Keratinocyte (primary cell): ENCODE results near the gene UCMA.

Experiments
- CTCF ChIP-seq, 3 experiments: IDR thresholded peaks in 1 of 3; conservative IDR thresholded peaks in 1 of 3; optimal IDR thresholded peaks in 1 of 3; 2 replicates in 2 of 3; 3 replicates in 1 of 3; pipeline versions ENCODE3 to v1.5.1; 2011; ENCODE audit warnings: low read length in 3 of 3, mild to moderate bottlenecking in 3 of 3, moderate library complexity in 2 of 3, control low read depth in 1 of 3, inconsistent platforms in 1 of 3; ENCODE audit not compliant: insufficient read depth in 2 of 3; ENCODE audit errors: extremely low read depth in 1 of 3
- EZH2 ChIP-seq: IDR thresholded peaks from one replicate; pipeline ENCODE4 v1.6.1; 2012; ENCODE audit warnings: inconsistent platforms, mild to moderate bottlenecking, low read length, moderate library complexity

- TF ChIP-seq CTCF (optimal IDR thresholded peaks at IDR 0.05 in 1 of 3, IDR thresholded peaks at IDR 0.05 in 1 of 3, conservative IDR thresholded peaks at IDR 0.05 in 1 of 3; ENCODE audit: extremely low read depth in 1 of 3, insufficient read depth in 2 of 3, low read length in 3 of 3) = no peak
- TF ChIP-seq EZH2 = no peak
These were observed 34.1 kb upstream of the UCMA start for GRCh38 chr10:13268310-13268709.
